ENCODE data around the gene ANXA7.
A peak's percentile ranks its signal among the peaks of the same experiment; 100 is the strongest.

The ANXA7 gene

DNA sequence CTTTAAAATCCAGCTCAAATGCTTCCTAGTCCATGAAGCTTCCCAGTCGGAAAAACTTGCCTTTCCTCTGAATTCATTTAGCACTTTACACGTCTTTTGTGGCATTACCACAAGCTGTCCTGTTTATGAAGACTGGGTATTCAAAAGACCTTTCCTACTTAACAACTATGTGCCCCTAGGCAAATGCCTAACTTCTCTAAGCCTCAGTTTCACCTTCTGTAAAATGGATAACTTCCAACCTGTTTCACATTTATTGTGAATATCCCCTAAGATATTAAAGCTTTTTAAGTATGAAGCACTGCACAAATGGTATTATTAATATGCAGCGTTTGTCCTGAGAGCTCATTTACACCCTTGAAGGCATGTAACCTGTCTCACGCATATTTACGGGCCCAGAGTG, 56.0 kb downstream of the ANXA7 start:
- DNase-seq = no peak

GRCh38 chr10:73357166-73357565, 56.7 kb downstream of the ANXA7 start:
- Histone ChIP-seq H3K27me3 (no peaks in the 10 kb centered on the region), H3K36me3 (no peaks in the 10 kb centered on the region), H3K27ac (no peak overlapping the region), H3K4me3 (no peak overlapping the region), H3K4me1 (peaks cover 0 to 12% (median 3%) of the 10 kb centered on the region in 4 donors), H3K9me3 (no peaks in the 10 kb centered on the region)
- intact Hi-C loops (cut with DNase I; ENCODE audit: low total_unique reads) = loop anchor here (5.0 kb wide), 1 partner anchor 100 kb away; no protein-coding TSS in a partner anchor
- no peak for DNase-seq
- no peak for TF ChIP-seq CTCF (IDR thresholded peaks at IDR 0.05)

More for the DNA sequence above, 56.0 kb downstream of the ANXA7 start:
- Histone ChIP-seq H3K36me3 (no peaks in the 10 kb centered on the region), H3K9me3 (no peaks in the 10 kb centered on the region), H3K4me1 (peaks cover 0 to 12% (median 3%) of the 10 kb centered on the region in 4 donors), H3K4me3 (peak overlapping the region; percentile 60 to 89), H3K27me3 (no peaks in the 10 kb centered on the region), H3K27ac (peak overlapping the region; percentile 54 to 71)
- TF ChIP-seq CTCF (IDR thresholded peaks at IDR 0.05) = no peak
- intact Hi-C loops (cut with DNase I; ENCODE audit: low total_unique reads) = loop anchor here (5.0 kb wide), 1 partner anchor 101 kb away; no protein-coding TSS in a partner anchor

DNA sequence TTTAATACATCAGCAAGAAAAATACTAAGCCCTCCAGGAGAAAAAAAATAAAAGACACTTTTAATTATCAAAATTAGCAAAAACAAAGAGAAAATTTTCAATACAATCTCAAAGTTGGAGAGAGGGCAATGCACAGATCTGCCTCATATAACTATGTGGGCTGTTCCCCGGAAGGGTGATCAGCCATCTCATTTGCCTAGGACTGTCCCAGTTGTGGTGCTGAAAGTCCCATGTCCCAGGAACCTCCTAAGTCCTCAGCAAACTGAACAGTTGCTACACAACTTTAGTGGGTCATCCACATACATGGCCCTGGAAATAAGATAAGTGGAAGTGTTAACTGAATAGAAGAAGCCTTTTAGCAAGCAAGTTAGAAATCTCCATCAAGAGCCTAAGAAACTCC, 69.6 kb downstream of the ANXA7 start:
- intact Hi-C loops (cut with DNase I; ENCODE audit: low total_unique reads) = no loop called here
- Histone ChIP-seq H3K36me3 (peaks cover 0 to 17% (median 0%) of the 10 kb centered on the region in 3 donors), H3K27ac (no peak overlapping the region), H3K27me3 (no peaks in the 10 kb centered on the region), H3K9me3 (no peaks in the 10 kb centered on the region), H3K4me1 (no peaks in the 10 kb centered on the region), H3K4me3 (no peak overlapping the region)
- no peak for DNase-seq
- TF ChIP-seq CTCF (IDR thresholded peaks at IDR 0.05) = no peak

- Histone ChIP-seq H3K9me3 (no peaks in the 10 kb centered on the region), H3K4me3 (no peak overlapping the region), H3K27me3 (no peaks in the 10 kb centered on the region), H3K4me1 (no peaks in the 10 kb centered on the region), H3K36me3 (peaks cover 0 to 10% (median 0%) of the 10 kb centered on the region in 3 donors), H3K27ac (no peak overlapping the region)
- no peak for TF ChIP-seq CTCF (IDR thresholded peaks at IDR 0.05)
- no peak for DNase-seq
- intact Hi-C loops (cut with DNase I; ENCODE audit: low total_unique reads) = no loop called here
Observed at GRCh38 chr10:73340121-73340520, 73.7 kb downstream of the ANXA7 start.

DNA sequence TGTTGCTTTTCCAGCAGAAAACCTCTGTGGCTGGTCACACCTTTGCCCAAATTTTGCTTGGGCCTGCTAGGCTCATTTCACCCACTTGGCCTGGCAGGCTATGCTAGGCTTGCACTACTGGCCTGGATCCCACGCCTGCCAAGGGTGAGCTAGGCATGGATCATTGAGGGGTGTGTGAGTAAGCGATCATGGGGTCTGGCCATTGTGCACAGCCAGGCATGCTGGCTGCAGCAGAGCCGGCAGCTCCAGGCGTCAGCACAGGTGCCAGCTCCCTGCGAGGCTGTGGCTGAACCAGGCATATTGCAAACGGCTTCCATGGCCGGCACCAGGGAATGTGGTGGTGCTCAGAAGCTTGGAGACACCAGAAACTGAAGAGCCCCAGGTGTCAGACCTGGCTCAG, 74.4 kb downstream of the ANXA7 start:
- no peaks in the 10 kb centered on the region for H3K4me1 ChIP-seq
- no peak for DNase-seq
- intact Hi-C loops (cut with DNase I; ENCODE audit: low total_unique reads) = no loop called here

More for the DNA sequence above, 74.4 kb downstream of the ANXA7 start:
- H3K27me3 ChIP-seq = no peaks in the 10 kb centered on the region
- no peak overlapping the region for H3K27ac ChIP-seq
- no peak overlapping the region for H3K4me3 ChIP-seq
- no peak for TF ChIP-seq CTCF (IDR thresholded peaks at IDR 0.05)
- H3K36me3 ChIP-seq = peaks cover 0 to 10% (median 0%) of the 10 kb centered on the region in 3 donors
- H3K9me3 ChIP-seq = no peaks in the 10 kb centered on the region
